Breast epithelium (tissue), 4 donors: Measurements from ENCODE around the gene SETD4. TPM values are rescaled to one million over a fixed set of nuclear protein-coding genes. Genes with fewer than 3 reads are reported as not detected.
A peak's percentile ranks its signal among the peaks of the same experiment; 100 is the strongest.

ENCODE experiments used
- DNase-seq, 2 donors: peaks; one replicate each; pipeline ENCODE4 v3.0.0-alpha.2; 2019; ENCODE audit warnings: low spot score in 2 of 2
- H3K27ac ChIP-seq, 2 donors: fragments of 200-600 bp; sonication (generic) in 1 of 2; one replicate each; pipeline ENCODE4 v1.5.1; 2016 to 2019; ENCODE audit warnings: mild to moderate bottlenecking in 1 of 2
- H3K27me3 ChIP-seq, 2 donors: fragments of 200-600 bp; sonication (generic) in 1 of 2; one replicate each; pipeline versions ENCODE4 v1.5.1 to v1.6.0; 2017 to 2019; ENCODE audit warnings: control low read depth in 1 of 2, mild to moderate bottlenecking in 1 of 2
- H3K36me3 ChIP-seq: fragments of 200-600 bp; one replicate; pipeline ENCODE4 v1.5.1; 2019
- H3K4me1 ChIP-seq, 2 donors: fragments of 200-600 bp; sonication (generic); one replicate each; pipeline ENCODE4 v1.5.1; 2016 to 2019; ENCODE audit warnings: control low read depth in 1 of 2
- H3K4me3 ChIP-seq, 3 donors: fragments of 200-600 bp; sonication (generic); 1 replicate in 2 of 3; 2 replicates in 1 of 3; pipeline ENCODE4 v1.5.1; 2016 to 2019; ENCODE audit warnings: mild to moderate bottlenecking in 3 of 3, moderate library complexity in 2 of 3
- H3K9me3 ChIP-seq, 2 donors: fragments of 200-600 bp; sonication (generic) in 1 of 2; one replicate each; pipeline ENCODE4 v1.5.1; 2016 to 2019; ENCODE audit warnings: control low read depth in 1 of 2
- CTCF ChIP-seq, 3 donors: fragments of 450-650 bp; IDR thresholded peaks; one replicate each; pipeline ENCODE4 v1.5.1; 2016 to 2017; ENCODE audit warnings: antibody characterized with exemption in 3 of 3, mild to moderate bottlenecking in 3 of 3, moderate library complexity in 3 of 3
- POLR2A ChIP-seq: fragments of 450-650 bp; IDR thresholded peaks from one replicate; pipeline ENCODE4 v1.6.1; 2016; ENCODE audit warnings: antibody characterized with exemption, mild to moderate bottlenecking, moderate library complexity
- POLR2AphosphoS5 ChIP-seq, 3 donors: sonication (generic); formaldehyde crosslinking; IDR thresholded peaks; one replicate each; pipeline ENCODE4 v1.6.1; 2017; ENCODE audit warnings: antibody characterized with exemption in 3 of 3
- intact Hi-C: fragments of 100-400 bp; cut with DNase I; formaldehyde crosslinking; loops from one replicate; pipeline ENCODE4 v1.15.1; 2023; ENCODE audit warnings: low total_unique reads
- total RNA-seq, 3 donors: library from RNA; depleted of rRNA; stranded (reverse); fragments of >200 nt; gene quantifications; one replicate each; pipeline ENCODE4 v1.1.0, GENCODE V29; 2016

SETD4 gene
- 10 to 100 TPM; 14.2 to 34.1 (median 25.6) TPM for total RNA-seq

DNA sequence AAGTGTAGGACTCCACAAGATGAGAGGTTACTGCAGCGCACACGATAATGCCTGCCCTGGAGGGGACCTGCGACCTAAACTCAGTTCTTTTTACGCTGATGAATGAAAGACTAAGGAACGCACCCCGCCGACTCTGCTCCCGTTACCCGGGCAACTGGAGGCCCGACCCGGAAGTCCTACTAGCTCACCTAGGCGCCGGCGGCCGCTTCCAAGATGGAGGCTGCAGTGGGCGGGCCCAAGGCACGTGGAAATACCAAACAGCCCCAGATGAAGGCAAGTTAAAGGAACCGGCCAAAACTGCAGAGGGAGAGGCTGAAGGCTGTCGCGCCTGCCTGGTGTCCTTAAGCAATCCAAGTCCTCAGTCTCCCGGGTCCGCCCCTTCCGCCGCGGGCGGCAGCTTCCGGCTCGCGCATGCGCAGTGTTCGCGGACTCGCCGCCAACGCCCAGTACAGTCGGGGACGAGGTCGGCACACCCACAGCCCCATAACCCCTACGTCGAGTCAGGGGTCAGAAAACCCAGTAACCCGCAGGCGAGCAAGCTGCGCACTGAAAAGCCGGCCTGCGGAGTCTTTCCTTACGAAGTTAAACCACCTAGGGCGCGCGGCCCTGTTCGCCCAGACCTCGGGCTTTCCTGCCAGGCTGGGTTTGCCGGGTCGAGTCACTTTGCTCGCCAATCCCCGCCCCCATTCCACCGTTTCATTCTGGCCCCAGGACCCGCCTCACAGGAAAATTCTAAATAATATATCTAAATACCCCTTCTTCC lies at the start of gene SETD4:
SETD4 (minus strand) TSS at position 368 of the 763 bp plus-strand sequence. CDS start 1,638 bp downstream, outside the sequence.
- peak within 1 kb of the TSS; percentile 94 to 95 for H3K27ac ChIP-seq
- H3K4me3 ChIP-seq = peak within 1 kb of the TSS; percentile 60 to 85 (median 80)
- peak; percentile 37 to 76 (median 49) for TF ChIP-seq POLR2AphosphoS5 (IDR thresholded peaks at IDR 0.05)
- no peak for TF ChIP-seq CTCF (IDR thresholded peaks at IDR 0.05)
- peak; percentile 88 for TF ChIP-seq POLR2A
- intact Hi-C loops = no loop called here
- H3K4me1 ChIP-seq = peaks cover 0 to 7% of the 10 kb centered on the region in 2 donors
- DNase-seq = peak; percentile 82 to 85
- H3K27me3 ChIP-seq = no peaks in the 10 kb centered on the region
- no peaks in the 10 kb centered on the region for H3K36me3 ChIP-seq
- no peaks in the 10 kb centered on the region for H3K9me3 ChIP-seq

DNA sequence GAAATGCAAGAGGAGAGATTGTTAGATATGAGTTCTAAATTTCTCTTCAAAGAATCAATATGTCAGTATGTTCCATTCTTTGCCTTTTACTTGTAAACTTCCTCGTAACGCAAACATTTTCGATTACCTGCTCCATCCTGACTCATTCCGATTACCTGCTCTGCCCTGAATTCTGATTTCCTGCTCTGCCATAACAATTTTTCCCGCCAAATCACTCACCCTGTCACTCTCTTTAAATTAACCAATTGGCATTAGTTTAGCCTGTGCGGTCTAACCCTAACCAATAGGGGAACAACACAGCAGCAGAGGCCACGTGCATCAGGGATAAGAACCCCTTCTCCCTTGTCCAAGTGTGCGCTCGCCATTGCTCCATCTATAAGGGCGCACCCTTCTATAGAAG lies 49.5 kb upstream of the SETD4 start:
- Histone ChIP-seq H3K4me3 (no peak overlapping the region), H3K27me3 (no peaks in the 10 kb centered on the region), H3K9me3 (no peaks in the 10 kb centered on the region), H3K4me1 (no peaks in the 10 kb centered on the region), H3K36me3 (no peaks in the 10 kb centered on the region), H3K27ac (no peak overlapping the region)
- intact Hi-C loops = no loop called here
- TF ChIP-seq POLR2A (no peak), CTCF (IDR thresholded peaks at IDR 0.05) (no peak), POLR2AphosphoS5 (IDR thresholded peaks at IDR 0.05) (no peak)
- DNase-seq = no peak

DNA sequence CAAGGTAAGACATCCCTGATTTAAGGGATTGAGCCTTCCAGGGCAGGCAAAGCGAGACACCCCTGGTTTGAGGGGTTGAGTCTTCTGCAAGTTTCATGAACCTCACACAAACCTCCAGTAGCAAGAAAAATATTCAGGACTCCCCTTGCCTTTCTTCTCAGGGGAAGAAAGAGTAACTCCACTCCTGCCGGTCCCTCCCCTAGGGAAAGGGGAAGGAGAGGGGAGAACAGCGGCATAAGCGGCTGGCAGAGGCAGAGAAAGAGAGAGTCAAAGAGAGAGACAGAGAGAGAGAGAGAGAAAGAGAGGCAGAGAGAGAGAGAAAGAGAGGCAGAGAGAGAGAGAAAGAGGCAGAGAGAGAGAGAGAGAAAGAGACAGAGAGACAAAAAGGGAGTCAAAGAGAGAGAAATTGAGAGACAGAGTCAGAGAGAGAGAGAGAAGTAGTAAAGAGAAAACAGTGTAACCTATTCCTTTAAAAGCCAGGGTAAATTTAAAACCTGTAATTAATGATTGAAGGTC lies 45.1 kb upstream of the SETD4 start:
- Histone ChIP-seq H3K27me3 (no peaks in the 10 kb centered on the region), H3K4me1 (no peaks in the 10 kb centered on the region), H3K4me3 (peak overlapping the region in 1 of 3 donors; percentile 5), H3K36me3 (no peaks in the 10 kb centered on the region), H3K9me3 (no peaks in the 10 kb centered on the region), H3K27ac (no peak overlapping the region)
- no peak for DNase-seq
- no peak for TF ChIP-seq POLR2A
- TF ChIP-seq POLR2AphosphoS5 (IDR thresholded peaks at IDR 0.05) = no peak
- TF ChIP-seq CTCF (IDR thresholded peaks at IDR 0.05) = no peak
- intact Hi-C loops = no loop called here

DNA sequence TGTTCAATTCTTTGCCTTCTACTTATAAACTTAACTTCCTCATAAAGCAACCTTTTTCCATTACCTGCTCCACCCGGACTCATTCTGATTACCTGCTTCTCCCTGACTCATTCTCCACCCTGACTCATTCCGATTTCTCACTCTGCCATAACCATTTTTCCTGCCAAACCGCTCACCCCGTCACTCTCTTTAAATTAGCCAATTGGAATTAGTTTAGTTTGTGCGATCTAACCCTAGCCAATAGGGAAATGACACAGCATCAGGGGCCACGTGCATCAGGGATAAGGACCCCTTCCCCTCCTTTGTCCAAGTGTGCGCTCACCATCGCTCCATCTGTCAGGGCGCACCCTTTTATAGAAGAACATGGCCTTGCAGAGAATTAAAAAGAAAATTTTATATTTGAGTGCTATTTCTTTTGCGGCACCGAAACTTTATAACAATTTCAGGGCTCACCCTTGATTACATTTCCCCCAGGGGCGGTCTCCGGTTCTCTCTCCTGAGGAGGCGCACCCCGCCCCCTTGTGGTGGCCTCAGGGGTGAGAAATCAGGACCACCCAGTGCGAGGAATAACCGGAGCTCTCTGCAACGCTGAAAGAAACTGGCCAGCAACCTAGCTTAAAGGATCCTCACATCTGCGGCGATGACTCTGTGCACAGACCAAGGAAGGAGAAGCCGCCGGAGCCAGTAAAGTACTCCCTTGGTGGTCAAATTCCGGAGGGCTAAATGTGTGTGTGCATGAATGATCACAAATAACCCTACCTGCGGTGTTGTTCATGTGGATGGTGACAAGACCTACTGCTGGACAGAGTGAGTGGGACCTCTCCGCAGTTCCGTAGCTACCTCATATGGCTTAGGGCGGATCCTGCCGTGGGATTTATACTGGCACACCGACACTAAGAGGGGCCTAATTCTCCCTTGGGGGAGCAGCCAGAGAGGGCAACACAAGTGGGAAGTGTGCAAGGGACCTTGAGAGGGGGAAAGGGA lies 44.3 kb upstream of the SETD4 start:
- intact Hi-C loops = no loop called here
- Histone ChIP-seq H3K9me3 (no peaks in the 10 kb centered on the region), H3K36me3 (no peaks in the 10 kb centered on the region), H3K4me1 (no peaks in the 10 kb centered on the region), H3K27me3 (no peaks in the 10 kb centered on the region), H3K27ac (no peak overlapping the region), H3K4me3 (peak overlapping the region in 1 of 3 donors; percentile 5)
- TF ChIP-seq CTCF (IDR thresholded peaks at IDR 0.05) (peak in 1 of 3 donors; percentile 13), POLR2AphosphoS5 (IDR thresholded peaks at IDR 0.05) (no peak)
- DNase-seq = no peak
